Skeletal muscle tissue (tissue), 4 donors: ENCODE data around the gene PRELID2. TPM values are rescaled to one million over a fixed set of nuclear protein-coding genes. Genes with fewer than 3 reads are reported as not detected.
"Not testable (repeated sequence)": the region's sequence is repeated elsewhere in the genome, so short reads cannot be mapped to it uniquely, and the experiment has no call there.

Experiments
- H3K27ac ChIP-seq: one replicate; pipeline ENCODE4 v1.7.0; 2013; ENCODE audit warnings: mild to moderate bottlenecking, low read depth, low read length, inconsistent platforms
- H3K27me3 ChIP-seq, 3 donors: one replicate each; pipeline ENCODE4 v1.7.0; 2013; ENCODE audit warnings: low read length in 3 of 3; ENCODE audit not compliant: control insufficient read depth in 3 of 3, insufficient read depth in 3 of 3
- H3K36me3 ChIP-seq, 3 donors: one replicate each; pipeline ENCODE4 v1.7.0; 2013; ENCODE audit warnings: low read length in 3 of 3; ENCODE audit not compliant: control insufficient read depth in 3 of 3, insufficient read depth in 3 of 3
- H3K4me1 ChIP-seq, 3 donors: one replicate each; pipeline ENCODE4 v1.7.0; 2013; ENCODE audit warnings: low read length in 3 of 3, mild to moderate bottlenecking in 3 of 3; ENCODE audit not compliant: control insufficient read depth in 3 of 3, insufficient read depth in 3 of 3
- H3K4me3 ChIP-seq, 3 donors: one replicate each; pipeline ENCODE4 v1.7.0; 2013; ENCODE audit warnings: low read length in 3 of 3
- H3K9ac ChIP-seq, 3 donors: one replicate each; pipeline ENCODE4 v1.7.0; 2013; ENCODE audit warnings: low read length in 3 of 3, mild to moderate bottlenecking in 3 of 3, moderate library complexity in 2 of 3, low read depth in 1 of 3
- H3K9me3 ChIP-seq, 3 donors: one replicate each; pipeline ENCODE4 v1.7.0; 2013; ENCODE audit warnings: low read length in 3 of 3; ENCODE audit not compliant: control insufficient read depth in 3 of 3
- total RNA-seq: library from RNA; depleted of rRNA; stranded (reverse); fragments of >200 nt; gene quantifications from one replicate; pipeline ENCODE4 v1.2.3, GENCODE V29; 2014
- donor health status: Osteomylitis.

Gene PRELID2
- total RNA-seq, 1 donor from 2014 or later = 59.5 TPM

DNA sequence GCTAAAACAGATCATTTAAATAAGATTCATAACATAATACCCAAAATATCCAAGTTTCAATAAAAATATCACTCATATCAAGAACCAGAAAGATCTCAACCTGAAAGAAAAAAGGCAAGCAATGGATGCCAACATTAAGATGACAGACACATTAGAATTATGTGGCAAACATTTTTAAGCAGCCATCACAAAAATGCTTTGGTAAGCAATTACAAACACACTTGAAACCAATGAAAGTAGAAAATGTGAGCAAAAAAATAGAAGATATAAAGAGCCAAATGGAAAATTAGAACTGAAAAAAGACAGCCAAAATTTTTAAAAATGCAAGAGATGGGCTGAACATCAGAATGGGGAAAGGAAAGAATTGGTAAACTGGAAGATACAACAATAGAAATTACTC, 96.9 kb downstream of the PRELID2 start:
- no peak overlapping the region for H3K4me3 ChIP-seq
- no peaks in the 10 kb centered on the region for H3K27me3 ChIP-seq
- no peak overlapping the region for H3K9ac ChIP-seq
- no peaks in the 10 kb centered on the region for H3K4me1 ChIP-seq
- H3K36me3 ChIP-seq = no peaks in the 10 kb centered on the region
- no peaks in the 10 kb centered on the region for H3K9me3 ChIP-seq
- no peak overlapping the region for H3K27ac ChIP-seq

DNA sequence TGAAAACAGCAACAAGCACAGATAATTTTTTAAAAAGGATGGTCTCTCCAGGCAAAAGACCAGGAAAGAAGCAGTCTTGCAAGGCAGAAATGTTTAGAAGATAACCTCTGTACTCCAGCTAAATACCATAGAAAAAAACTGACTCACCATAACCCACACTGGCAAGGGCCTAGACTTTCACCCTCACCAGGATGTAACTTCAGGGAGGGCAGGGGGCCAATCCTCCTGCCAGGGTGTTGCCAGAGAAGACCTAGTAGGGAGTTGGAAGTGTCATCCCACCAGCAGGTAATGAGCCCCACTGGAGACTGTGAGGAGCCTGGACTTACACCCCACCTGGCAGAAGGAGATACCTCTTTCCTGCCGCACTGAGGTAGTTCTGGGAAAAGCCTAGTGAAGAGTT, 97.6 kb downstream of the PRELID2 start:
- no peaks in the 10 kb centered on the region for H3K4me1 ChIP-seq
- H3K4me3 ChIP-seq = no peak overlapping the region
- H3K36me3 ChIP-seq = no peaks in the 10 kb centered on the region

DNA sequence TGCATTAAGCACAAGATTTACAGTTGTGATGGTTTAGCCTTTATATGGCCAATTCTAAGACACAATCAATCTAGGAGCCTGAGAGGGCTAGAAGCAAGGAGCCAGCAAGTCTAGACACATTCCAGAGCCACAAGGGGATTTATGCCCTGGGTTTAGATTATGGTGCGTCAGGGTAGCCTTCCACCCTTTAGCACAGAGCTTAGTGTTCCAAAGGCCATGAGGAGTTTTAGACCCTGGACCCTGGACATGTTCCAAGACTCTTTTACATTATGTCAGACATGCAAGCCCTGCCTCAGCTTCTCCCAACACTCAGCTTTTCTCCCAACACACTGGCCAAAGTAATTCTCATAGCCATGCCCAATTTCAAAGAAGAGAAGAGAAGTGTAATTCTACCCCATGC, 105.2 kb downstream of the PRELID2 start:
- H3K9ac ChIP-seq, H3K4me1 ChIP-seq, H3K36me3 ChIP-seq, H3K27me3 ChIP-seq, H3K4me3 ChIP-seq, H3K27ac ChIP-seq: not testable (repeated sequence)
- peaks cover 2 to 12% (median 3%) of the 10 kb centered on the region in 3 donors for H3K9me3 ChIP-seq

More for the DNA sequence above, 97.6 kb downstream of the PRELID2 start:
- Histone ChIP-seq H3K9me3 (no peaks in the 10 kb centered on the region), H3K27ac (no peak overlapping the region), H3K27me3 (no peaks in the 10 kb centered on the region), H3K9ac (no peak overlapping the region)

DNA sequence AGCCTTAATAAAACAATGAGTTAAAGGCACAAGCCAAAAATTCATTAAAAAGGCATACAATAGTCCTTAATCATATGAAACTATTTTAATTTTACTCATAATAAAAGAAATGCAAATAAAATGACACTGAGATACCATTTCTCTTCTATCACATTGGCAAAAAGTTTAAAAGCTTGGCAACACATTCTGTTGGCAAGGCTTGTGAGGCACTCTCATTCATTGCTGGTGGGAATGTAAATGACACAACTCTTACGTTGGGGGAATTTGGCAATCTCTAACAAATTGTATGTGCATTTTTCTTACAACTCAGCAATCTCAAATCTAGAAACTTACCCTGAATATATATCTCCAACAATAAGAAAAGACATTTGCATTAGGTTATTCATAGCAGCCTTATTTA, 111.6 kb downstream of the PRELID2 start:
- no peak overlapping the region for H3K27ac ChIP-seq
- H3K4me1 ChIP-seq = no peaks in the 10 kb centered on the region
- H3K4me3 ChIP-seq = no peak overlapping the region
- no peaks in the 10 kb centered on the region for H3K27me3 ChIP-seq
- no peak overlapping the region for H3K9ac ChIP-seq
- H3K9me3 ChIP-seq = peaks cover 0 to 4% (median 2%) of the 10 kb centered on the region in 3 donors
- no peaks in the 10 kb centered on the region for H3K36me3 ChIP-seq

DNA sequence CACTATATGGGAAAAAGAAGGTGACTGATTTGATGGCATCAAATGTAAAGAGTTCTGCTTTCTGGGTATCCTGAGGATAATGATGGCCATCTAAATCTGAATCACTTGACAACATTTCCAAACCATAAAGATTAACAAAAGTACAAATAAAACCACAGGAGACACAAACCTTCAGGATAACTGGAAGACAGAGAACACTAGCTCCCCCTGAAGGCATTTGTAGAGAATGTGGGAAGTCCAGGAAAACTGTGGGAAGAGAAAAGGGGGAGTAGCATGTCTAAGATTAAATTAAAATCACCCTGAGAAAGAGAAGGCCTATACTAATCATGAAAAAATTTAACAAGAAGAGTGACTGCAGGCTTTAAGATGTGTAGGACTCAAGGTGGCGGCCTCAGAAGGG, 116.2 kb downstream of the PRELID2 start:
- H3K4me1 ChIP-seq = no peaks in the 10 kb centered on the region
- no peaks in the 10 kb centered on the region for H3K36me3 ChIP-seq
- H3K9ac ChIP-seq = no peak overlapping the region
- H3K27ac ChIP-seq = no peak overlapping the region
- no peaks in the 10 kb centered on the region for H3K9me3 ChIP-seq
- H3K4me3 ChIP-seq = no peak overlapping the region
- H3K27me3 ChIP-seq = no peaks in the 10 kb centered on the region

DNA sequence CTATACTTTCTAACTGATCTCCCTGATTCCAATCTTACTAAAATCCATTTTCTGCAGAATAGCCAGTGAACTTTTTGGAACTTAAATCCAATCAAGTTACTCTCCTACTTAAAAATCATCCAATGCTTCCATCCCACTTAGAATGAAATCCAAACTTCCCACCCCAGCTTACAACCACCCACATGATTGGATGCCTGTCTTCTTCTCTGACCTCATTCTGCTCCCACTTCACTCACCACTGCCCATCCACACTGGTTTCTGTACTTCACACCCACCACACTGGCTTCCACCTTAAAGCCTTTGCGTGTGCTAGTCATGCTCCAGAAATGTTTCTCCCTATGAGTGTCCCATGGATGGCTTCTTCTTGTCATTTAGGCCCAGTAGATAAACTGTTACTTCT, 119.7 kb downstream of the PRELID2 start:
- no peak overlapping the region for H3K27ac ChIP-seq
- no peaks in the 10 kb centered on the region for H3K27me3 ChIP-seq
- H3K4me1 ChIP-seq = no peaks in the 10 kb centered on the region
- no peak overlapping the region for H3K9ac ChIP-seq
- H3K9me3 ChIP-seq = no peaks in the 10 kb centered on the region
- H3K36me3 ChIP-seq = no peaks in the 10 kb centered on the region
- H3K4me3 ChIP-seq = no peak overlapping the region

DNA sequence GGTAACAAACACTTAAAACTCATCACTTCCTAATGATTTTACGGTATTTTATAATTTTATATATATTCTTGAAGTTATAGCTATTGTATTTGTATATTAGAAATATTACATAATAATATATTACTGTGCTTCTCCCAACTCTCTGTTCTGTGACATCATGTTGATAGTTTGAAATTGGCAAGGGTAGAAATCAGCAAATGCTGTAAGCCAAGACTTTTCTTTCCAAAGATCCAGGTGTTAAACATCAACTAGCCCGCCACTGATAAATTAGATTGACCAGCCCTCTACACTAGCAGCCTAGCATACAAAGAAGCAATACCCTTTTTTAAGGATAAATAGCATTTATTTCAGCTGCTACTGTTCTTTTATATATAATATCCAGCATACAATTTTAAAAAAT, 122.9 kb downstream of the PRELID2 start:
- Histone ChIP-seq H3K9ac (no peak overlapping the region), H3K4me1 (no peaks in the 10 kb centered on the region), H3K27me3 (no peaks in the 10 kb centered on the region), H3K27ac (no peak overlapping the region), H3K36me3 (no peaks in the 10 kb centered on the region), H3K4me3 (no peak overlapping the region), H3K9me3 (no peaks in the 10 kb centered on the region)

DNA sequence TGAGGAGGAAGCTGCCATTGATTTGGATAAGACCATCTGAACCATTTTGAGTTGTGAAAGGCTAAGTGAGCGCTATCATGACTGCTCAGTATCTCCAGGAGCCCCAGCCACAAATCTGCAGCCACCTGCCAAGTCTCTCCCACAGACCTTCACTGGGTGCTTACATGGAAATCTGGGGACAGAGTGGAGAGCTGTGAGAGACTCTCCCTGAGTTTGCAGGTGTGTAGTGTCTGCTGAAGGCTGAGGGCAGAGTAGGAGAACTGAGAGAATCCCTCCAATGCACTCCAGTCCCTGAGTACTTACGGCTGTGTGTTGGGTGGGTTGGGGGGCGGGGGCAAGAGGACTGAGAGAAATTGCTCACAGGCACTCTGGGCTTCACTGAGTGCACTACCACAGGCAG, 123.7 kb downstream of the PRELID2 start:
- Histone ChIP-seq H3K4me1 (no peaks in the 10 kb centered on the region), H3K9me3 (no peaks in the 10 kb centered on the region), H3K4me3 (no peak overlapping the region), H3K36me3 (no peaks in the 10 kb centered on the region), H3K27me3 (no peaks in the 10 kb centered on the region), H3K27ac (no peak overlapping the region), H3K9ac (no peak overlapping the region)

Other genes with a start within 250 kb of the PRELID2 start
- gene GRXCR2, start 37.7 kb upstream of the PRELID2 start, total RNA-seq = not detected
- 3.7 TPM for gene SH3RF2, start 101.2 kb upstream of the PRELID2 start, total RNA-seq